NCI-H1930 (cell line): ENCODE data around the gene BRD7.
"Not testable (repeated sequence)": the region's sequence is repeated elsewhere in the genome, so short reads cannot be mapped to it uniquely, and the experiment has no call there.

Experiments used
- DNase-seq, 2 experiments: peaks; one replicate each; lab custom pipeline; 2025; lab: John Stamatoyannopoulos, UW

BRD7 gene

DNA sequence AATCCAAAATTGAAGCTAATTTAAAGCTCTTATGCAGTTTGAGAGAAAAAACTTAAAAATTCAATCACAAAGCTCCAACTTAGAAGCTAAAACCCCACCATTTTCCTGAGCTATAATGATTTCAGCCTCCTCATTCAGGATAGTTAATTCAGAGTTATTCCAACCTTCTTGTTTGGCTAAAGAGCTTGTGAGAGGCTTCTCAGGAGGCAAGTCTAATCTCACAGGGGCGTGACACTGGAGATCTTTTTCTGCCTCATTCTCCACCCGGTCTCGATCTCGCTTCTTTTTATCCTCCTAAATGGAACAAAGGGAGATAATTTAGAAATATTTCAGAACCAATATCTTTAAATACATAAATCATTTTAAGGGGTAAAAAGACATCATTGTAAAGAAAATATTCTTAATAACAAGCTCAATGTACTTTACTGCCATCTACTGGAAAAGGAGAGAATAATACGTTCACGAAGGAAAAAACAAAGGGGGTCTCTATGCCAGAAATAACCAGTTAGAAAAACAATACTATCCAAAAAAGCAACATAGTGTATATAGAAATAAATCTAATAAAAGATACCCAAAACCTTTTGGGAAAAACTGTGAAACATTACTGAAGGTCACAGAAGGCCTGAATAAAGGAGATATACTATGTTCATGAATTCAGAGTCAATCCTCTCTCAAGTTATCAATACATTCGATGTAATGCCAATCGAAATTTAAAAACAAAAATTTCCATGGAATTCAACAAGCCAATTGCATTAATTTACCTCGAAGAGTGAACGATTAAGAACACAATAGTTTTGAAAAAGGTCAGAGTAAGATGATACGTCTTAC is 13.9 kb downstream of the BRD7 start:
- no peak for DNase-seq

DNA sequence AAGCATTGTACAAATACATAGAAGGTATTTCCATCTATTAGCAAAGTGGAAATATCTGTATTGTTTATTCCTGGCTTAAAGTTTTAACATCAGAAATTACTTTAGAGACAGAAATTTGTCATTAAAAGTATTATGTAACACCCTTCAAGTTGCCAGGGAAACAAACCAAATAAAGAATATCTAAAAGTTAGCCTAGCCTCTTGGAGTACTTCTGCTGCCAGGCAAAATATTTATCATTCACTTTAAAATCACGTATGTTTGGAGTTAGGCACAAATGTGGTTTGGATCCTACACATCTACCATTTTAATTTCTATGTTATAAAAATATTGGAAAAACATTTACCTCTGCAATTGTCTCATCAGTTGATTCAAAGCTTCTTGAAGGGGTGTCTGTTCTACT is 14.7 kb downstream of the BRD7 start:
- no peak for DNase-seq

DNA sequence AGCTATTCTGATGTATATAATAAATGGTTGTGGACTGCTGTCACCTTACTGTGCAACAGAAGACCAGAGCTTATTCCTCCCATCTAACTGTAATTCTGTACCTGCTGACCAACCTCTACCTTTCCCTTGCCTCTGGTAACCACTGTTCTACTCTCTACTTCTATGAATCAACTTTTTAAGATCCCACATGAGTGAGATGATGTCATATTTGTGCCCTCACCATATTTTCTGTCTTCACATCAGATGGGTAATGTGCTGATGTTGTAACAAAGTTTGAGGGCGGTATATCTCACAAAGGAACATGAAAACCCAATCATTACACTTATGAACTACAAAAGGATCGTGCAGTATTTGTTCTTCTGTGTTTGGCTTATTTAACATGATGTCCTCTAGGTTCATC is 16.8 kb downstream of the BRD7 start:
- no peak for DNase-seq

DNA sequence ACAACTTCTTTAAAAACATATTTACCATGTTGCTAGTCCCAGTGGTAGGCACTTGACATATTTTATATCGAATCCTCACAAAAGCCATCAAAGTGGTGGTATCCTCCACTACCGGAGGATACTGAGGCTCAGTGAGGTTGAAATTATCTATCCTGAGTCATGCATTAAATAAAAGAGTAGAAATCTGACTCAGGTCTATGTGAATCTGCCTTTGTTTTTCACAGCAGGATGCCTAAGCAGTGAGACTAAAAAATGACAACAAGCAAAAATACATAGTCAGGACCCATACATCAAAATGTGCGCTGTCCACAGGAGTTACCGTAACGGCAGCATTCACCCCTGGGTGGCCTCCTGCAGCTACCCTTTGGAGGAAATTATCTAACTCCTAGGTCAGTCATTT is 17.7 kb downstream of the BRD7 start:
- DNase-seq: no peak

DNA sequence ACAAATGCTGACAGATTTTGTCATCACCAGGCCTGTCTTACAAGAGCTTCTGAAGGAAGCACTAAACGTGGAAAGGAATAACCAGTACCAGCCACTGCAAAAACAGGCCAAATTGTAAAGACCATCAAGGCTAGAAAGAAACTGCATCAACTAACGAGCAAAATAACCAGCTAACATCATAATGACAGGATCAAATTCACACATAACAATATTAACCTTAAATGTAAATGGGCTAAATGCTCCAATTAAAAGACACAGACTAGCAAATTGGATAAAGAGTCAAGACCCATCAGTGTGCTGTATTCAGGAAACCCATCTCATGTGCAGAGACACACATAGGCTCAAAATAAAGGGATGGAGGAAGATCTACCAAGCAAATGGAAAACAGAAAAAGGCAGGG is 23.6 kb downstream of the BRD7 start:
- not testable (repeated sequence) for DNase-seq

DNA sequence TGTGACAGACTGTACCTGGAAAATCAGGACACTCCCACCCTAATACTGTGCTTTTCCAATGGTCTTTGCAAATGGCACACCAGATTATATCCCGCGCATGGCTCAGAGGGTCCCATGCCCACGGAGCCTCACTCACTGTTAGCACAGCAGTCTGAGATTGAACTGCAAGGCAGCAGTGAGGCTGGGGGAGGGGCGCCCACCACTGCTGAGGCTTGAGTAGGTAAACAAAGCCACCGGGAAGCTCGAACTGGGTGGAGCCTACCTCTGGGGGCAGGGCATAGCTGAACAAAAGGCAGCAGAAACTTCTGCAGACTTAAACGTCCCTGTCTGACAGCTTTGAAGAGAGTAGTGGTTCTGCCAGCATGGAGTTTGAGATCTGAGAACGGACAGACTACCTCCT is 25.2 kb downstream of the BRD7 start:
- not testable (repeated sequence) for DNase-seq

DNA sequence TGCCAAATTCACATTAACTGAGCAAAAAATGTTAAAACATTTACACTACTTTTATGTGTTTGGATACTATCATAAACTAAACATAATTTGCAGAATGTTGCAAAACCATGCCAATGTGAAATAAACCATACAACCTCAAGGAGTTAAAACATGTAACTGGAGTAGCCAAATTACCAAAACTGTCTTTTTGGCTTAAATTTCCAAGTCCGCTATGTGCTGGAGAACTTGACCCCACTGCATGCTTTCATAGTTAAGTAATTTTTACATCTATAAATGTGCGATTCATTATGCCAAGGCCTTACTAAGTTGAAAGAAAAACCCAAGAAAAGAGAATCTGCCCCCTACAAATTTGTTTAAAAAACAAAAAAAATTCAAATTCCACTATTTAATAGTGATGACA is 28.2 kb downstream of the BRD7 start:
- no peak for DNase-seq

DNA sequence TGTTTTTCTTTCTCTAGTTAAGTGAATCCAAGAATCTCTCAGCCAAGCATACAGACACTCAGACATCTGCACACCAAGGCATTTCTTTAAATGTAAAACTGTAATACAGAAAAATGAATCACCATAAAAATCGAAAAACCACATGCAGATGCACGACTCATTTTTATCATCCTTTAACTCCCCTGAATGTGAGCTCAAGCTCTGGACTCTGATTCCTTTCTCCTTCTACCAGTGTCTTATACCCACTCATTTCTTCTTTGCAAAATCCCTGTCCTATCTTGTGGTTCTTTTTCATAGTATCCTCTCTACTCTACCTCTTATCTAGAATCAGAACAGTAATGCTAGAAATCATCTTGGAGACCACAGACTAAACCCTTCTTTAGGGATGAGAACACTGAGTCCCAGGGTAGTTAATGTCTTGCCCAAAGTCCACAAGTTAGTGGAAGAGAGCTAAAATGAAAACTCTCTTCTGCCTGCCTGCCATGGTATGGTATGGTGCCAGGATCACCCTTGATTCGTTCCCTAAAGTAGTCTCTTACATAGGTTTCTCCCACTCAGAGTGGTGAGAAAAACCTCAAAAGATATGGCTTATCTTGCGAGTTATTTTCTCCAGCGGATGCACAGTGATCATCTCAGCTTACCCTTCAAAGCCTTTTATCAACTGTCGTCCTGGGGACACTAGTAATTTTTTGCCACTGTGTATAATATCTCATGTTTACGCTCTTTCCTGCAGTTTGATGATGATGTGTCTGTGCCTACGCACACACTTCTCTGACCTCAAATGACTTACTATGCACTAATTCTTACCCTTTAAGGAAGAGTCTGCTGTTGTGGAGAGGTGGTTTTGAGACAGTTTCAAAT is 30.2 kb downstream of the BRD7 start:
- DNase-seq: no peak

DNA sequence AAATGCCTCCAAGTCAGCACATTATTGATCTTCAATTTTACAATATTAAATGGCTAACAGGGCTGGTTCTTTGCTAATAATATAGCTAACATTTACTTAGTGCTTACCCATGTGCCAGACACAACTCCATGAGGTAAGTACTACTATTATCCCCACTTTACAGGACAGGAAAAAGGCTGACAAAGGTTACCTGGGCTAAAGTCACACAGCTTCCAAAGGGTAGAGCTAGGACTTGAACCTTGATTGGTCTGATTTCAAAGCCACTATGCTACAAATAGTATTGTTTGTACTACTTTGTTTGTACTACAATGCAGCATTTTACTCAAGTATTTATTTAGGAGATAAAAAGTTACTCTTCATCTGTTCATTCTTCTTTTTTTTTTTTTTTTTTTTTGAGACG is 31.9 kb downstream of the BRD7 start:
- DNase-seq: no peak

DNA sequence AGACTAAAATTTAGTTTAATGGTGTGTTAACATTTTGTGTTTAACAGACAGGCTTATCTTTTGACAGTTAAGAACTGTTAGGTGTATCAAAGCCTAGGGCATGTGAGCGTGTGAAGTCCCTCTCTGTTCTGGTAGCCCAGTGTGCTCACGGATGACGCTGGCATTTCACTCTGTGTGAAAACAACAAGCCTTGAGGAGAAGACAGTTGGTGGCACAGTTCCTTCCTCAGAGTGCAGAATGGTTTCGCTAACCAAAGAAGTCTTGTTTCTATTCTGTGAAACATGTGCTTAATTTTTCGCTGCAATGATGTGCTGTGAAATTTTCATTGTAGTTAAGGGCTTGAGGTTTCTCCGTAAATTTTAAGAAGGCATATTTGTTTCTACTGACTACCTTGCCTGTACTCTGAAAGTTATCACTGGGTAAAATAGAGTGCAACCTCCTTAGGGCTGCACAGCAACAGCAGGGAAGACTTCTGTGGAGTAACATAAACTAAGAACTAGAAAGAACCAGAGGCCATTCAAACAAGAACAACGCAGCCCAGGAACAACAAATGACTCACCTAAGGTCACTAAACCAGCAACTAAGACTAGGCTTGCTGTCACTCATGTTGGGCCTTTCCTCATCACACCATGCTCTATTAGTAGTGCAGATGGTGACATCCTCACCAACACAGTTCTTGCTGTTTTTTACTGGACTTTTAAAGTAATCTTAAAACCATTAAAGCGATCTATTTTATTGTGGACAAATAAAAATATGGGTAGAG is 33.4 kb downstream of the BRD7 start:
- DNase-seq: no peak

DNA sequence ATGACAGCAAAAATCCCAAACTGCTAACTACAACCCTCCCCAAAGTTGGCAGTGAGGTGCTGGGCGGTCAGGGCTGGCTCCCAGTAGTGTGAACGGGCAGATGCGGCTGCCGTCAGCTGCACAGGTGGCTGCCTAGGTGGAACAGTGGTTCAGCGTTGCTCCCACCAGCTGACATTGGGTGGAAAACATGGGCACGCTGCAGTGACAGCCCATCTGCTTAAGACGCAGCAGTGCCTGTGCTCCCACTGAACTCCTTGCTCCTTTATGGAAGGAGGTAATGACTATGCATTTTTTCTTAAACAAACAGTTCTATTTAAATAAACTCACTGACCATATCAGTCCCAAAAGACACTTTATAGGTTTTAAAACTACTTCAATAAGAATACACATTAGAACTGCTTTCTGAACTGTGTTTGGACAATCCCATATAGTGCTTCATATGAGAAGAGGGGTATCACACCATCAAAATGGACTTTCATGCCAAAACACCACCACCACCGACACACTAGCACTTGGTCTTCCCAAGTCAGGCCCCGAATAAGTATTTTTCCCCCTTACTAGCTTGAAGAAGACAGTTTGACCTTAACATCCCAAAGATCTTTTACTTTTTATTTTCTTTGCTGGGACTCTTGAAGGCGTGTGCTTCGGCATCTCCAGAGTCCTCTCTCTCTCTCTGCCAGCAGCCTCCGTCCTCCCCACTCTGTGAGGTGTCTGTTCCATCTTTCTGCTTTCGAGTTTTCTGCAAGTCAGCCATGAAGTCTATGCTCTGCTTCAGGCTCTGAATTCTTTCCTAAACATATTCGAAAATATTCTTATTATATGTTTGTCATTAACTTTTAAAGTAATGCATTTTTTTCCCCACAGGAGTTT is 34.4 kb downstream of the BRD7 start:
- no peak for DNase-seq

DNA sequence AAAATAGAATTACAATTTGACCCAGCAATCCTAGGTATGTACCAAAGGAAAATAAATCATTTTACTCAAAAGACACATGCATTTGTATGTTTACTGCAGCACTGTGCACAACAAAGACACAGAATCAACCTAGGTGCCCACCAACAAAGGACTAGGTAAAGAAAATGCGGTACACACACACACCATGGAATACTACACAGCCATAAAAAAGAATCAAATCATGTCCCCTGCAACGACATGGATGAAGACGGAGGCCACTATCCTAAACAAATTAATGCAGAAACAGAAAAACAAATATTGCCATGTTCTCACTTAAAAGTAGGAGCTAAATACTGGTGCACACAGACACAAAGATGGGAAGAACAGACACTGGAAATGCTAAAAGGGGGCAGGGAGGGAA is 36.2 kb downstream of the BRD7 start:
- no peak for DNase-seq

DNA sequence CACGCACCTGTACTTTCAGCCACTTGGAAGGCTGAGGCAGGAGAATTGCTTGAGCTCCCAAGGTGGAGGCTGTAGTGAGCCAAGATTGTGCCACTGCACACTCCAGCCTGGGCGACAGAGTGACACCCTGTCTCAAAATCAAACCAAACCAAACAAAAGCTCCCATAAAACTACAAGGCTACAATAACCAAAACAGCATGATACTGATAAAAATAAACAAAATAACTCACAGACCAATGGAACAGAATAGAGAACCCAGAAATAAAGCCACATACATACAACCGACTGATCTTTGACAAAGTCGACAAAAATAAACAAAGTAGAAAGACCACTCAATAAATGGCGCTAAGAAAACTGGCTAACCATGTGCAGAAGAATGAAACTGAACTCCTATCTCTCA is 37.2 kb downstream of the BRD7 start:
- no peak for DNase-seq

DNA sequence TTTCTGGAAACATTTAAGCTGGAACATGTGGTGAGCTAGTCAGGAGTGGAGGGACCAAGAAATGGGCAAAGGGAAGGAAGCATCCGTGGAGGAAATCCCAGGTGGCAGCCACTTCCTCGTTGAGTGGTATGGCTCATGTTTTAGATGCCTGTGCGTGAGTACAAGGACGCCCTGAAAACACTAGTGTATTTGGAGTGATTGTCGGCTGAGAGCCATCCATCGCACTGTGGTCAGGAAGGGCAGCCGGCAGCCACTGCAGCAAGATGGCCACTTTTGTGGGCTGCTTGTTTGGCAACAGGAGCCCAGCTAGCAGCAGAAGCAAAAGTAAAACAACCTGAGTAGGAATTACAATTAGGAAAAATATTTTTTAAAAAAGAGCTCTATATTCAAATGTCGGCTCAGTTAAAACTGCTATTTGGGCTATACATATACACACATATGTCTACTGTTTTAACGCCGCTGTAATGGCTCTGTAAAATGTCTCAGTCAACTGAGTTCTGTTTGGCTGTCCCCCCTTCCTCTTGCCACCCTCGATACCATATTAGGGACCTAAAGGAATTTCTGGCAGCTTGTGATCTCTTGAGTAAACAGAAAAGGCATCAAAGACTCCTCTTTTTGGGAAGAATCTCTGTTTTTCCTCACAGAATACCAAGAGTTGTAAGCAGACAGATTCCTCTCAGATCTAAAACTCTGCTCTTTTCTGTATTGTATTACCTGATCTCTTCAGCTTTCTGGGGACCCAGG is 39.2 kb downstream of the BRD7 start:
- no peak for DNase-seq

DNA sequence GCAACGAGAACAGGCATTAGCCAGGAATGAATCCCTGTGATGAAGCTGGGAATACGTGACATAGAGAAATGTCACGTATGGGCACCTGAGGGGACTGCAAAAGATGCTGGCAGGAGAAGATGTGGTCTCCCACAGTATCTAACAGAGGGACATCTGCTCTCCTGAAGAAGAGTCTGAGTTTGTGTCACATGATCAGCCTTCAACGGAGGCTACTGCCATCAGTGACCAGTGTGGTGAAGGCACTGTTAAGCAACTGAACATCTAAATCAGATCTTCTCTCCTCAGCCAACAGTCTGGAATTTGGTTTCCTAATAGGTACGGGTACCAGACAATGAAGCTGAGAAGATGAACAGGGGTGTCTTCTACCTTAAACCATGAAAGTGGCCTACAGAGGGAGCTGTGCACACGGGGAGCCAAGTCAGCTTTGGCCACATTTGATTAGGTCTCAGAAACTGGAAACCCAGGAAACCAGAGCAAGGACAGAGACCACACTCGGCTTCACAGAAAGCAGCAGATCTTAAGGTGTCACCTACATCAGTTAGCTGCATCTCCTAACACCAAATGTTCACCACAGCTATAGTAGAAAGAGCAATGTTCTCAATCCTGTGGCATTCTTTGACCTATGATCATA is 41.8 kb downstream of the BRD7 start:
- no peak for DNase-seq

DNA sequence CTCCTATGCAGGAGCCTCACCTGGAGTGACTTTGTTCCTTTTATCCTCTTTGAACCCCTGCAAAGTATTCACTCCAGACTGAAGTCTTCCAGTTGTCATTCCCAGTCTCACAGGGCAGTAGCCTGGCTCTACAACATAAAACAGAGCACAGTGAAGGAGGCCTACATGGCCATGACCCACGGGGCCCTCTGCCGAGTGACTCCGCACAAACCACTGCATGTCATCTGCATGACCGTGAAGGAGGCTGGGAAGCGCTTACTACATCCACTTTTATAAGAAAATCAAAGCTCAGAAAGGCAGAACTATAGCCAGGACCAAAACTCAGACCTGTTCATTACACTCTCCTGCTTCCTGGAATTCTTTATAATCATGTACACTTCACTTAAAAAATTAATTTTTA is 42.5 kb downstream of the BRD7 start:
- no peak for DNase-seq

DNA sequence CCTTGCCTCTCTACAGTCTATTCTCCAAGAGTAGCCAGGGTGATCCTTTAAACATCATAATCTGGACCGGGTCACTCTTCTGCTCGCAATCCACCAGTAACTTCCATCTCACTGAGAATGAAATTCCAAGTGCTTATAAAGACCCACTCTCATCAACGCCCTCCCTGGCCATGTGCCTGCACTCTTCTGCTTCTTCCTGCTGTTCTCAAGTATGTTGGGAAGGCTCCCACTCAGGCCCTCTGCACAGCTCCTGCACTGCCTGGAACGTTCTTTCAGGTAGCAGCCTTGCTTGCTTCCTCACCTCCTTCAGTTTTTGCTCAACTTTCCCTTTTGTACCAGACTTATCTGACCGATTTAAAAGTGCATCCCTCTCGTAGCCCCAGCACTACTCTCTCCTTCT is 44.4 kb downstream of the BRD7 start:
- DNase-seq: no peak

DNA sequence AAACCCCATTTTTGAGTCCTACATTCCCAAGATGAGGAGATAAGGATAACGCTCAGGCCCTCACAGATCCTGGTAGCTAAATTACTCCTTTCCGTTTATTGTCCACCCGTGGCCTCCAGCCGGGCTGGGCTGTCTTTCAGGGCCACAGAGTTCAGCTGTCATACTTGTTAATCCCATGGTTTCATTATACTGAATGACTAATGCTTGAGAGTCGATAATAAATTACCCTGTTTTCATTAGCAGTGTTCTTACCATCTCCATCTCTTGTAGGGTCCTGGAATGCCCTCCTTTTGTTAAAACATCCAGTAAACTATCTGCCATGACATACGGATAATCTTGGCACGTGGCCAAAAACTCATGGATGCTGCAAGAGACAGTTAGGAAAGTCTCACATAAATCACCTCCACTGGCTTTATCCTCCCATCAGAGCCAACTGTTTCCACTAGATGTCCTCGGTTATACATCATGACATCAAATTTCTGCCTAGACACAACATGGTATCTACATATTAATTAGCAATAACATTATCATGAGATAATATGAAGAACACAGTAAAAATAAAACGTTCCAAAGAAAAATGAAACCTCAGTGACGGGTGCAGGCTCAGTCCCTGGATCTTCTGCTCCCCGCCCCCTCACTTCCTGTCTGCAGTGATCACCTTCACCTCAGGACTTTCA is 45.3 kb downstream of the BRD7 start:
- no peak for DNase-seq

DNA sequence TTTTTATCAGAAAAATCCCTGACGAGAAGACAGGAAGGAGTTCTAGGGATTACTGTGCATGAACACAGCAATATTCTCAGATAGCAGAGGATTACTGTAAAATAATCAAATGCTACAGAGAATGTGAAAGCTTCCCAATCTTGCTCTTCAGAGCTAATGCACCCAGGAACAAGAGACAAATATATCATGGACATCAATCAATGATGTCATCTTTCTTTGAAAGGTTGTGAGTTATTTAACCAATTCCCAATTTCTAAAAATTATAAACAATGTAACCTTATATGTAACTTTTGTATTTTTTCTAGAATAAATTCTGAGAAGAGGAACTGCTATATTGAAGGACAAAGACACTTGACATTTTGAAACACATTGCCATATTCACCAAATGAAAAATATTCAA is 46.5 kb downstream of the BRD7 start:
- no peak for DNase-seq

DNA sequence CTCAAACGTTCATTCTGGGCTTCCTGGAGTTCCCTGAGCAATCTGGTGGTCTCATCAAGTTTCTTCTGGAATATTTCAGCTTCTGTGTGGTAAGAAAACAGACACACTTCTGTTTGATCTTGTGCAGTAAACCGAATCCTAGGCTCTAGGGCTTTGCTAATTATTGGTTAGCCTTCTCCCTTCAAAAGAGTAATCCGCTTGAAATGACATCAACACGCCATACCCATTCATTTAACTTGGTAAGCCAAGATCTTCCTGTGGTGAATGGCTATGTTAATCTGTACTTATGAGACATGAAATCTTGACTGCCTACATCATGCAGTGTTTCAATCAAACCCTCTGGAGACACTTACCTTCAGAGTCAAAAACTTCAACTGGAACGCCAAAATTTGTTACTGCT is 48.5 kb downstream of the BRD7 start:
- DNase-seq: no peak
